ENCODE measurements around the gene NAA16. TPM values are rescaled to one million over a fixed set of nuclear protein-coding genes. Genes with fewer than 3 reads are reported as not detected.

Gene NAA16
- total RNA-seq, 4 donors from 2014 or later, result 28.7 to 45.3 (median 37.6) TPM

DNA sequence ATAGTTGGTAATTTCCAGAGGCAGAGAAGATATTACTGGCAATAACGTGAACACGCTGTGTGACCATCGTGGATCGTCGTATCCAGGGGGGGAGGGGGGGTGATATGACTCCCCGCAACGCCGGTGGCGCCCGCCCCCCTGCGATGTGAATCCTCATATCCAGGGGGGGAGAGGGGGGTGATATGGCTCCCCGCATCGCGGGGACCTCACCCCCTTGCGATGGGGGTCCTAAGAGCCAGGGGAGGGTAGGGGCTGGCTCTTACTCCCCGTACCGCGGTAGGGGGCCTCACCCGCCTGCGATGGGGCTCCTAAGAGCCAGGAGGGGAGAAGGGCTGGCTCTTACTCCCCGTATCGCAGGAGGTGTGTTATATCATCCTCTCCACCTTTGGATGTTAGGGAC lies 115.0 kb downstream of the NAA16 start:
- Histone ChIP-seq H3K36me3 (no peaks in the 10 kb centered on the region), H3K27ac (no peak overlapping the region)

More for the DNA sequence above, 115.0 kb downstream of the NAA16 start:
- no peak overlapping the region for H3K4me3 ChIP-seq
- WGBS, 2 donors, result 75 to 76% methylated on average over 3 to 22 of the region's 22 CpGs
- H3K27me3 ChIP-seq, result peaks cover 0 to 7% of the 10 kb centered on the region in 2 donors
- no peaks in the 10 kb centered on the region for H3K9me3 ChIP-seq
- H3K4me1 ChIP-seq, result peaks cover 0 to 9% (median 0%) of the 10 kb centered on the region in 4 donors
- no peak for DNase-seq (ENCODE audit: low spot score in 2 of 2)
- TF ChIP-seq EP300 (IDR thresholded peaks at IDR 0.05), result no peak
- no peak for TF ChIP-seq POLR2A (IDR thresholded peaks at IDR 0.05)
- TF ChIP-seq, protein P1, sequence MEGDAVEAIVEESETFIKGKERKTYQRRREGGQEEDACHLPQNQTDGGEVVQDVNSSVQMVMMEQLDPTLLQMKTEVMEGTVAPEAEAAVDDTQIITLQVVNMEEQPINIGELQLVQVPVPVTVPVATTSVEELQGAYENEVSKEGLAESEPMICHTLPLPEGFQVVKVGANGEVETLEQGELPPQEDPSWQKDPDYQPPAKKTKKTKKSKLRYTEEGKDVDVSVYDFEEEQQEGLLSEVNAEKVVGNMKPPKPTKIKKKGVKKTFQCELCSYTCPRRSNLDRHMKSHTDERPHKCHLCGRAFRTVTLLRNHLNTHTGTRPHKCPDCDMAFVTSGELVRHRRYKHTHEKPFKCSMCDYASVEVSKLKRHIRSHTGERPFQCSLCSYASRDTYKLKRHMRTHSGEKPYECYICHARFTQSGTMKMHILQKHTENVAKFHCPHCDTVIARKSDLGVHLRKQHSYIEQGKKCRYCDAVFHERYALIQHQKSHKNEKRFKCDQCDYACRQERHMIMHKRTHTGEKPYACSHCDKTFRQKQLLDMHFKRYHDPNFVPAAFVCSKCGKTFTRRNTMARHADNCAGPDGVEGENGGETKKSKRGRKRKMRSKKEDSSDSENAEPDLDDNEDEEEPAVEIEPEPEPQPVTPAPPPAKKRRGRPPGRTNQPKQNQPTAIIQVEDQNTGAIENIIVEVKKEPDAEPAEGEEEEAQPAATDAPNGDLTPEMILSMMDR (IDR thresholded peaks at IDR 0.05), result no peak

Small RNAs within 50 kb of the gene (small RNA-seq; reads per million reads assigned to genes)
- gene RNU6-57P, result not detected

Other genes starting within 250 kb of the NAA16 start
- gene WBP4, start 249.8 kb upstream of the NAA16 start, total RNA-seq, result 10 to 100 TPM; 10.2 to 27.1 (median 15.5) TPM
- 10 to 100 TPM in 1 of 4 donors, 1 to 10 TPM in 3; 8.1 to 14.2 (median 9.0) TPM for gene KBTBD6, start 178.5 kb upstream of the NAA16 start, total RNA-seq
- 10 to 100 TPM in 2 of 4 donors, 1 to 10 TPM in 2; 4.5 to 11.1 (median 9.3) TPM for gene KBTBD7, start 116.7 kb upstream of the NAA16 start, total RNA-seq
- 10 to 100 TPM in 1 of 4 donors, 1 to 10 TPM in 3; 2.5 to 27.3 (median 7.3) TPM for gene MTRF1, start 47.7 kb upstream of the NAA16 start, total RNA-seq
- gene RGCC, start 146.3 kb downstream of the NAA16 start, total RNA-seq, result 1,000 to 10,000 TPM in 1 of 4 donors, 100 to 1,000 TPM in 3; 476 to 1,295 (median 830) TPM